Epithelial cell of umbilical artery (primary cell): ENCODE results near the gene PWWP3B. TPM values are rescaled to one million over a fixed set of nuclear protein-coding genes. Genes with fewer than 3 reads are reported as not detected.

Experiments used
- total RNA-seq: library from RNA; depleted of rRNA; stranded (reverse); fragments of >200 nt; gene quantifications from 2 replicates; pipeline ENCODE4 v1.2.3, GENCODE V29; 2014

Gene PWWP3B
- 0.15 TPM in 1 of 2 replicates, not detected in the other for total RNA-seq

GRCh38 chrX:106168107-106168506, at the start of gene PWWP3B:
PWWP3B (plus strand) TSS chrX:106168305; CDS start chrX:106205433, 37,128 bp downstream.

Other genes starting within 250 kb of the PWWP3B start
- not detected in 2 replicates for gene SERPINA7, start 129.6 kb upstream of the PWWP3B start, total RNA-seq